Neuronal stem cell (in vitro differentiated cells): ENCODE measurements around the gene AHSA1.

Source experiments
- DNase-seq: peaks from one replicate; pipeline ENCODE4 v3.0.0-alpha.2; 2013; ENCODE audit warnings: low spot score
- H2AFZ ChIP-seq: one replicate; pipeline ENCODE4 v1.6.1; 2013; ENCODE audit warnings: mild to moderate bottlenecking, low read length, inconsistent platforms
- H2AK5ac ChIP-seq: 2 replicates; pipeline ENCODE4 v1.6.1; 2013; ENCODE audit warnings: low read depth, mild to moderate bottlenecking, inconsistent platforms, low read length, moderate library complexity, mixed read lengths
- H2BK120ac ChIP-seq: 2 replicates; pipeline ENCODE4 v1.6.1; 2013; ENCODE audit warnings: low read depth, mild to moderate bottlenecking, inconsistent platforms, low read length, moderate library complexity, mixed read lengths
- H2BK12ac ChIP-seq: one replicate; pipeline ENCODE4 v1.6.1; 2013; ENCODE audit warnings: low read length, inconsistent platforms
- H2BK15ac ChIP-seq: 2 replicates; pipeline ENCODE4 v1.6.1; 2013; ENCODE audit warnings: mild to moderate bottlenecking, low read length, inconsistent platforms, mixed read lengths
- H2BK5ac ChIP-seq: one replicate; pipeline ENCODE4 v1.6.1; 2013; ENCODE audit warnings: inconsistent platforms, mild to moderate bottlenecking, low read length, moderate library complexity
- H3K14ac ChIP-seq: one replicate; pipeline ENCODE4 v1.6.1; 2013; ENCODE audit warnings: low read length, inconsistent platforms
- H3K18ac ChIP-seq: 2 replicates; pipeline ENCODE4 v1.6.1; 2013; ENCODE audit warnings: low read length, inconsistent platforms
- H3K23ac ChIP-seq: 2 replicates; pipeline ENCODE4 v1.6.1; 2013; ENCODE audit warnings: low read depth, mild to moderate bottlenecking, mixed read lengths, low read length, inconsistent platforms; ENCODE audit not compliant: poor library complexity
- H3K27ac ChIP-seq: replicated peaks from 3 replicates; pipeline ENCODE4 v1.5.1; 2013; ENCODE audit warnings: low read length, inconsistent platforms
- H3K27me3 ChIP-seq, 3 experiments: 2 replicates each; pipeline ENCODE4 v1.6.1; 2013; ENCODE audit warnings: low read length in 3 of 3, mild to moderate bottlenecking in 2 of 3, inconsistent platforms in 1 of 3, low read depth in 1 of 3, mixed read lengths in 1 of 3, moderate library complexity in 1 of 3; ENCODE audit not compliant: control insufficient read depth in 3 of 3, insufficient read depth in 3 of 3
- H3K36me3 ChIP-seq, 2 donors: replicated peaks in 1 of 2; 2 replicates each; pipeline ENCODE4 v1.6.1; 2013; ENCODE audit warnings: low read length in 2 of 2; ENCODE audit not compliant: control insufficient read depth in 2 of 2, insufficient read depth in 2 of 2
- H3K4ac ChIP-seq: 2 replicates; pipeline ENCODE4 v1.6.1; 2013; ENCODE audit warnings: inconsistent platforms, mild to moderate bottlenecking, low read length, moderate library complexity
- H3K4me1 ChIP-seq, 2 donors: 1 replicate in 1 of 2; 2 replicates in 1 of 2; pipeline ENCODE4 v1.6.1; 2013; ENCODE audit warnings: low read length in 2 of 2, low read depth in 1 of 2; ENCODE audit not compliant: control insufficient read depth in 2 of 2, insufficient read depth in 1 of 2
- H3K4me2 ChIP-seq: one replicate; pipeline ENCODE4 v1.6.1; 2013; ENCODE audit warnings: mild to moderate bottlenecking, low read length, inconsistent platforms; ENCODE audit not compliant: insufficient read depth, poor library complexity, severe bottlenecking
- H3K4me3 ChIP-seq, 2 donors: 2 replicates each; pipeline ENCODE4 v1.5.1; 2013; ENCODE audit warnings: low read length in 2 of 2, mild to moderate bottlenecking in 2 of 2, inconsistent platforms in 1 of 2, moderate library complexity in 1 of 2
- H3K79me1 ChIP-seq: one replicate; pipeline ENCODE4 v1.6.1; 2013; ENCODE audit warnings: low read depth, mild to moderate bottlenecking, inconsistent platforms, low read length, moderate library complexity
- H3K9ac ChIP-seq: one replicate; pipeline ENCODE4 v1.6.1; 2013; ENCODE audit warnings: mild to moderate bottlenecking, low read depth, low read length, inconsistent platforms; ENCODE audit not compliant: poor library complexity
- H3K9me3 ChIP-seq, 2 donors: replicated peaks in 1 of 2; 2 replicates each; pipeline versions ENCODE3 to v1.6.1; 2013; ENCODE audit warnings: low read length in 2 of 2, mild to moderate bottlenecking in 2 of 2, inconsistent platforms in 1 of 2, low read depth in 1 of 2, mixed read lengths in 1 of 2, moderate library complexity in 1 of 2; ENCODE audit not compliant: control insufficient read depth in 2 of 2, insufficient read depth in 1 of 2
- H4K8ac ChIP-seq: one replicate; pipeline ENCODE4 v1.6.1; 2013; ENCODE audit warnings: low read depth, mild to moderate bottlenecking, inconsistent platforms, low read length, moderate library complexity
- H4K91ac ChIP-seq: one replicate; pipeline ENCODE4 v1.6.1; 2013; ENCODE audit warnings: low read length, low read depth, mild to moderate bottlenecking, inconsistent platforms; ENCODE audit not compliant: poor library complexity
- WGBS, 2 donors: extraction: QIAGEN DNeasy Blood & Tissue Kit; methylation state at CpG; one replicate each; pipeline ENCODE4 v1.1.7; 2013; ENCODE audit warnings: missing lambda C conversion rate in 2 of 2, mixed read lengths in 1 of 2; ENCODE audit not compliant: insufficient read length in 2 of 2, insufficient replicate concordance in 1 of 2; ENCODE audit errors: extremely low coverage in 2 of 2; 5-methylcytosine and 5-hydroxymethylcytosine counted together

Gene AHSA1

GRCh38 chr14:77508249-77508648 is 50.4 kb downstream of the AHSA1 start:
- Histone ChIP-seq H4K8ac (no peak overlapping the region), H3K4me1 (no peaks in the 10 kb centered on the region), H3K18ac (no peak overlapping the region), H3K14ac (no peak overlapping the region), H3K4me3 (no peak overlapping the region), H3K36me3 (peaks cover 2 to 26% of the 10 kb centered on the region in 2 donors), H2BK12ac (no peak overlapping the region), H3K4ac (no peak overlapping the region), H2AFZ (no peak overlapping the region), H3K27me3 (no peaks in the 10 kb centered on the region), H2BK120ac (no peak overlapping the region), H2BK15ac (no peak overlapping the region), H3K23ac (no peak overlapping the region), H3K27ac (no peak overlapping the region), H3K4me2 (no peak overlapping the region), H4K91ac (no peak overlapping the region), H2BK5ac (no peak overlapping the region), H2AK5ac (no peak overlapping the region), H3K79me1 (no peaks in the 10 kb centered on the region), H3K9ac (no peak overlapping the region), H3K9me3 (no peaks in the 10 kb centered on the region)
- no CpG with 5 or more reads among the region's 4 CpGs for WGBS, 2 donors
- no peak for DNase-seq

GRCh38 chr14:77508876-77509275 is 51.0 kb downstream of the AHSA1 start:
- Histone ChIP-seq H3K4me1 (no peaks in the 10 kb centered on the region), H2BK120ac (no peak overlapping the region), H3K4me3 (no peak overlapping the region), H3K4me2 (no peak overlapping the region), H3K9ac (no peak overlapping the region), H4K8ac (no peak overlapping the region), H2BK12ac (no peak overlapping the region), H3K9me3 (no peaks in the 10 kb centered on the region), H3K79me1 (no peaks in the 10 kb centered on the region), H3K4ac (no peak overlapping the region), H2BK5ac (no peak overlapping the region), H2BK15ac (no peak overlapping the region), H2AFZ (no peak overlapping the region), H3K27me3 (no peaks in the 10 kb centered on the region), H3K18ac (no peak overlapping the region), H2AK5ac (no peak overlapping the region), H4K91ac (no peak overlapping the region), H3K23ac (no peak overlapping the region), H3K36me3 (peaks cover 2 to 26% of the 10 kb centered on the region in 2 donors), H3K14ac (no peak overlapping the region), H3K27ac (no peak overlapping the region)
- no peak for DNase-seq
- no CpG with 5 or more reads among the region's 3 CpGs for WGBS, 2 donors

GRCh38 chr14:77509366-77509765 is 51.5 kb downstream of the AHSA1 start:
- no peak overlapping the region for H4K91ac ChIP-seq
- no peaks in the 10 kb centered on the region for H3K27me3 ChIP-seq
- H2BK15ac ChIP-seq: no peak overlapping the region
- no peak overlapping the region for H3K23ac ChIP-seq
- H3K27ac ChIP-seq: no peak overlapping the region
- H3K9ac ChIP-seq: no peak overlapping the region
- H3K4me3 ChIP-seq: no peak overlapping the region
- no peak overlapping the region for H2BK120ac ChIP-seq
- DNase-seq: no peak
- no peaks in the 10 kb centered on the region for H3K4me1 ChIP-seq
- H2AFZ ChIP-seq: no peak overlapping the region
- H4K8ac ChIP-seq: no peak overlapping the region
- H3K4me2 ChIP-seq: no peak overlapping the region
- no peak overlapping the region for H3K4ac ChIP-seq
- H2AK5ac ChIP-seq: no peak overlapping the region
- H3K9me3 ChIP-seq: no peaks in the 10 kb centered on the region
- H3K18ac ChIP-seq: no peak overlapping the region
- no peak overlapping the region for H3K14ac ChIP-seq
- no peaks in the 10 kb centered on the region for H3K79me1 ChIP-seq
- H2BK5ac ChIP-seq: no peak overlapping the region
- H2BK12ac ChIP-seq: no peak overlapping the region
- WGBS, 2 donors: no CpG with 5 or more reads among the region's 4 CpGs
- H3K36me3 ChIP-seq: peaks cover 2 to 26% of the 10 kb centered on the region in 2 donors

GRCh38 chr14:77511486-77512162 is 53.7 kb downstream of the AHSA1 start:
- Histone ChIP-seq H3K4me2 (no peak overlapping the region), H3K18ac (no peak overlapping the region), H3K14ac (no peak overlapping the region), H2BK12ac (no peak overlapping the region), H3K23ac (no peak overlapping the region), H3K79me1 (no peaks in the 10 kb centered on the region), H2BK120ac (no peak overlapping the region), H4K91ac (no peak overlapping the region), H2BK5ac (no peak overlapping the region), H2AK5ac (no peak overlapping the region), H3K4me1 (no peaks in the 10 kb centered on the region), H3K4me3 (no peak overlapping the region), H4K8ac (no peak overlapping the region), H3K27ac (no peak overlapping the region), H2BK15ac (no peak overlapping the region), H3K36me3 (peaks cover 2 to 26% of the 10 kb centered on the region in 2 donors), H2AFZ (no peak overlapping the region), H3K27me3 (no peaks in the 10 kb centered on the region), H3K9me3 (no peaks in the 10 kb centered on the region), H3K4ac (no peak overlapping the region), H3K9ac (no peak overlapping the region)
- no CpG with 5 or more reads among the region's 8 CpGs for WGBS, 2 donors
- no peak for DNase-seq
